Stomach (tissue), 9 donors: ENCODE measurements around the gene EIF4G3. TPM values are rescaled to one million over a fixed set of nuclear protein-coding genes. Genes with fewer than 3 reads are reported as not detected.
"Not testable (repeated sequence)": the region's sequence is repeated elsewhere in the genome, so short reads cannot be mapped to it uniquely, and the experiment has no call there.

Source experiments
- DNase-seq, 2 donors: peaks; one replicate each; pipeline versions ENCODE4 v3.0.0 to v3.0.0-alpha.2; 2013 to 2019
- H3K27ac ChIP-seq, 5 donors: fragments of 200-600 bp in 4 of 5; sonication (generic) in 4 of 5; one replicate each; pipeline ENCODE4 v1.5.1; 2013 to 2019; ENCODE audit warnings: mild to moderate bottlenecking in 1 of 5, moderate library complexity in 1 of 5
- H3K27me3 ChIP-seq, 3 donors: fragments of 200-600 bp; sonication (generic); one replicate each; pipeline ENCODE4 v1.5.1; 2017 to 2019; ENCODE audit warnings: mixed run types in 1 of 3
- H3K36me3 ChIP-seq, 4 donors: fragments of 200-600 bp; sonication (generic); 1 replicate in 3 of 4; 2 replicates in 1 of 4; pipeline ENCODE4 v1.5.1; 2016 to 2019
- H3K4me1 ChIP-seq, 4 donors: fragments of 200-600 bp; sonication (generic); one replicate each; pipeline ENCODE4 v1.5.1; 2016 to 2019
- H3K4me3 ChIP-seq, 4 donors: fragments of 200-600 bp; sonication (generic) in 3 of 4; one replicate each; pipeline ENCODE4 v1.5.1; 2016 to 2019; ENCODE audit warnings: mild to moderate bottlenecking in 1 of 4
- H3K9me3 ChIP-seq, 4 donors: fragments of 200-600 bp; sonication (generic); one replicate each; pipeline ENCODE4 v1.5.1; 2016 to 2019
- CTCF ChIP-seq, 7 experiments: fragments of 450-650 bp in 4 of 7; fragments of 200-600 bp in 3 of 7; sonication (generic) in 3 of 7; IDR thresholded peaks; one replicate each; pipeline ENCODE4 v1.5.1; 2016 to 2019; ENCODE audit warnings: antibody characterized with exemption in 7 of 7, control low read depth in 2 of 7, mild to moderate bottlenecking in 1 of 7
- EP300 ChIP-seq: sonication (generic); formaldehyde crosslinking; IDR thresholded peaks from one replicate; pipeline ENCODE4 v1.6.1; 2017; ENCODE audit warnings: antibody characterized with exemption
- POLR2A ChIP-seq, 4 donors: fragments of 450-650 bp; IDR thresholded peaks; one replicate each; pipeline ENCODE4 v1.6.1; 2016; ENCODE audit warnings: antibody characterized with exemption in 4 of 4, control low read depth in 2 of 4, mild to moderate bottlenecking in 1 of 4, moderate library complexity in 1 of 4
- POLR2AphosphoS5 ChIP-seq, 3 donors: sonication (generic); formaldehyde crosslinking; IDR thresholded peaks; one replicate each; pipeline ENCODE4 v1.6.1; 2016; ENCODE audit warnings: antibody characterized with exemption in 3 of 3
- WGBS, 5 donors: extraction: QIAGEN DNeasy Blood & Tissue Kit in 3 of 5; methylation state at CpG; one replicate each; pipeline versions ENCODE4 v1.1.5 to v1.1.7; 2013 to 2018; 5-methylcytosine and 5-hydroxymethylcytosine counted together
- intact Hi-C: fragments of 100-400 bp; cut with DNase I; formaldehyde crosslinking; loops from one replicate; pipeline ENCODE4 v1.15.1; 2023; ENCODE audit warnings: low total_unique reads
- polyA plus RNA-seq, 3 donors: library from polyadenylated mRNA; stranded (reverse); fragments of 200-250 nt; gene quantifications; one replicate each; pipeline ENCODE4 v1.2.3, GENCODE V29; 2013
- total RNA-seq, 5 donors: library from RNA; depleted of rRNA; stranded (reverse); fragments of >200 nt; gene quantifications; one replicate each; pipeline versions ENCODE4 v1.1.0 to v1.2.3, GENCODE V29; 2014 to 2016
- donor health status: healthy with polysubstance abuse.
- donor health status: Bipolar disorder and iron deficiency.
- donor health status: healthy.

The EIF4G3 gene
- total and polyA plus RNA-seq, 8 donors = 6.3 to 63.3 (median 44.7) TPM

GRCh38 chr1:21098186-21098915 is 78.3 kb downstream of the EIF4G3 start:
- H3K27me3 ChIP-seq = no peaks in the 10 kb centered on the region
- intact Hi-C loops = no loop called here
- H3K4me1 ChIP-seq = peaks cover 0 to 21% (median 0%) of the 10 kb centered on the region in 4 donors
- H3K36me3 ChIP-seq = peaks cover 0 to under 1% (median 0%) of the 10 kb centered on the region in 4 donors
- DNase-seq = no peak
- H3K27ac ChIP-seq = no peak overlapping the region
- H3K9me3 ChIP-seq = no peaks in the 10 kb centered on the region
- WGBS, 5 donors = 83 to 92% (median 89%) methylated on average over 4 to 5 of the region's 5 CpGs
- TF ChIP-seq EP300 (no peak), POLR2A (IDR thresholded peaks at IDR 0.05) (no peak), POLR2AphosphoS5 (IDR thresholded peaks at IDR 0.05) (no peak), CTCF (IDR thresholded peaks at IDR 0.05) (no peak)
- no peak overlapping the region for H3K4me3 ChIP-seq

- DNase-seq = no peak
- H3K27ac ChIP-seq = no peak overlapping the region
- 19 to 53% (median 45%) methylated on average over 1 of the region's 1 CpG for WGBS, 5 donors
These were observed 79.0 kb downstream of the EIF4G3 start for GRCh38 chr1:21097729-21098128.

GRCh38 chr1:21095976-21096375 is 80.7 kb downstream of the EIF4G3 start:
- peaks cover 0 to 29% (median 2%) of the 10 kb centered on the region in 4 donors for H3K4me1 ChIP-seq
- TF ChIP-seq POLR2AphosphoS5 (IDR thresholded peaks at IDR 0.05) (no peak), CTCF (IDR thresholded peaks at IDR 0.05) (no peak), POLR2A (IDR thresholded peaks at IDR 0.05) (no peak), EP300 (no peak)
- H3K27me3 ChIP-seq = no peaks in the 10 kb centered on the region
- H3K9me3 ChIP-seq = no peaks in the 10 kb centered on the region
- intact Hi-C loops = no loop called here
- H3K4me3 ChIP-seq = no peak overlapping the region
- no peaks in the 10 kb centered on the region for H3K36me3 ChIP-seq
- DNase-seq = no peak
- no peak overlapping the region for H3K27ac ChIP-seq

More at GRCh38 chr1:21097729-21098128, 79.0 kb downstream of the EIF4G3 start:
- Histone ChIP-seq H3K36me3 (no peaks in the 10 kb centered on the region), H3K4me1 (peaks cover 0 to 21% (median 0%) of the 10 kb centered on the region in 4 donors), H3K4me3 (no peak overlapping the region), H3K9me3 (no peaks in the 10 kb centered on the region), H3K27me3 (no peaks in the 10 kb centered on the region)
- no peak for TF ChIP-seq EP300
- TF ChIP-seq CTCF (IDR thresholded peaks at IDR 0.05) = no peak
- TF ChIP-seq POLR2A (IDR thresholded peaks at IDR 0.05) = no peak
- no peak for TF ChIP-seq POLR2AphosphoS5 (IDR thresholded peaks at IDR 0.05)
- intact Hi-C loops = no loop called here

GRCh38 chr1:21094282-21094681 is 82.4 kb downstream of the EIF4G3 start:
- 91 to 98% (median 94%) methylated on average over 7 to 9 of the region's 9 CpGs for WGBS, 5 donors
- H3K9me3 ChIP-seq, H3K27me3 ChIP-seq, intact Hi-C loops, H3K4me3 ChIP-seq, H3K27ac ChIP-seq, DNase-seq, H3K36me3 ChIP-seq: not testable (repeated sequence)
- H3K4me1 ChIP-seq = peaks cover 0 to 34% (median 9%) of the 10 kb centered on the region in 4 donors

- H3K27ac ChIP-seq, H3K4me3 ChIP-seq, H3K36me3 ChIP-seq, intact Hi-C loops, H3K27me3 ChIP-seq, H3K9me3 ChIP-seq, DNase-seq: not testable (repeated sequence)
- WGBS, 5 donors = 80 to 96% (median 88%) methylated on average over 2 of the region's 2 CpGs
- H3K4me1 ChIP-seq = peaks cover 0 to 32% (median 10%) of the 10 kb centered on the region in 4 donors
These were observed 83.3 kb downstream of the EIF4G3 start for GRCh38 chr1:21093271-21093958.

GRCh38 chr1:21092545-21092944 is 84.2 kb downstream of the EIF4G3 start:
- DNase-seq, intact Hi-C loops, H3K27ac ChIP-seq, H3K27me3 ChIP-seq, H3K4me3 ChIP-seq, H3K9me3 ChIP-seq, H3K36me3 ChIP-seq: not testable (repeated sequence)
- 97 to 100% (median 100%) methylated on average over 1 to 2 of the region's 2 CpGs for WGBS, 5 donors
- H3K4me1 ChIP-seq = peaks cover 0 to 24% (median 10%) of the 10 kb centered on the region in 4 donors
